Measurements from ENCODE around the gene CTSE. TPM values are rescaled to one million over a fixed set of nuclear protein-coding genes. Genes with fewer than 3 reads are reported as not detected.

Gene CTSE
- total RNA-seq, 2 donors from 2014 or later, result not detected

- TF ChIP-seq POLR2AphosphoS5 (IDR thresholded peaks at IDR 0.05), result no peak
- no peak for TF ChIP-seq POLR2A (IDR thresholded peaks at IDR 0.05)
- no peak for TF ChIP-seq CTCF (IDR thresholded peaks at IDR 0.05)
- no peaks in the 10 kb centered on the region for H3K36me3 ChIP-seq
- H3K4me3 ChIP-seq, result no peak overlapping the region
- H3K27me3 ChIP-seq (replicated peaks; ENCODE audit: insufficient read depth), result no peaks in the 10 kb centered on the region
- H3K27ac ChIP-seq, result no peak overlapping the region
- H3K9me3 ChIP-seq, result no peaks in the 10 kb centered on the region
- no peak for DNase-seq (ENCODE audit: low spot score)
- H3K4me1 ChIP-seq (replicated peaks), result no peaks in the 10 kb centered on the region
- intact Hi-C loops (cut with DNase I), result no loop called here
- 96% methylated on average over 8 of the region's 8 CpGs for WGBS
Observed at GRCh38 chr1:205973377-205974232, 50.1 kb downstream of the CTSE start.

- no peaks in the 10 kb centered on the region for H3K9me3 ChIP-seq
- no peaks in the 10 kb centered on the region for H3K4me1 ChIP-seq (replicated peaks)
- no peak overlapping the region for H3K4me3 ChIP-seq
- WGBS, result 81% methylated on average over 11 of the region's 11 CpGs
- DNase-seq (ENCODE audit: low spot score), result no peak
- H3K36me3 ChIP-seq, result no peaks in the 10 kb centered on the region
- H3K27me3 ChIP-seq (replicated peaks; ENCODE audit: insufficient read depth), result no peaks in the 10 kb centered on the region
- no peak for TF ChIP-seq CTCF (IDR thresholded peaks at IDR 0.05)
- TF ChIP-seq POLR2AphosphoS5 (IDR thresholded peaks at IDR 0.05), result no peak
- TF ChIP-seq POLR2A (IDR thresholded peaks at IDR 0.05), result no peak
- no peak overlapping the region for H3K27ac ChIP-seq
- intact Hi-C loops (cut with DNase I), result no loop called here
Observed at GRCh38 chr1:205972491-205973168, 51.1 kb downstream of the CTSE start.

DNA sequence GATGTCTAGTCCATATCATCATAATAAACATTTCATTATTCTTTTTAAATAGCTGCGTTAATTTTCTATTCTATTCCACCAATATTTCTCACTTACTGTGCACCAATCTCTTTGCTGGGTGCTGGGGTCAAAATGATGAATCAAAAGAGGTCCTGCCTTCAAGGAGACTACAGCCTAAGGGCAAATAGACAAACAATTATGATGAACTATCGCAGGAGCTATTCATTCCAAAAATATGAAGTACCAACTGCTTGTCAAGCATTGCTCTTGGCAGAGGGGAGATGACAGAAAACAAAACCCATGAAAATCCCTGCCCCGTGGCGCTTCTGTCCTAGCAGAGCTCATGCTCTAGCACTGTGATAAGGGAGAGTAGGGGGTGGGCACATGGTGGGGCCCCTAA lies 51.6 kb downstream of the CTSE start:
- TF ChIP-seq POLR2AphosphoS5 (IDR thresholded peaks at IDR 0.05) (no peak), POLR2A (IDR thresholded peaks at IDR 0.05) (no peak), CTCF (IDR thresholded peaks at IDR 0.05) (no peak)
- intact Hi-C loops (cut with DNase I), result no loop called here
- DNase-seq (ENCODE audit: low spot score), result no peak
- Histone ChIP-seq H3K4me1 (replicated peaks) (no peaks in the 10 kb centered on the region), H3K27ac (no peak overlapping the region), H3K4me3 (no peak overlapping the region), H3K36me3 (no peaks in the 10 kb centered on the region), H3K9me3 (no peaks in the 10 kb centered on the region), H3K27me3 (replicated peaks; ENCODE audit: insufficient read depth) (no peaks in the 10 kb centered on the region)
- WGBS, result 76% methylated on average over 4 of the region's 4 CpGs

DNA sequence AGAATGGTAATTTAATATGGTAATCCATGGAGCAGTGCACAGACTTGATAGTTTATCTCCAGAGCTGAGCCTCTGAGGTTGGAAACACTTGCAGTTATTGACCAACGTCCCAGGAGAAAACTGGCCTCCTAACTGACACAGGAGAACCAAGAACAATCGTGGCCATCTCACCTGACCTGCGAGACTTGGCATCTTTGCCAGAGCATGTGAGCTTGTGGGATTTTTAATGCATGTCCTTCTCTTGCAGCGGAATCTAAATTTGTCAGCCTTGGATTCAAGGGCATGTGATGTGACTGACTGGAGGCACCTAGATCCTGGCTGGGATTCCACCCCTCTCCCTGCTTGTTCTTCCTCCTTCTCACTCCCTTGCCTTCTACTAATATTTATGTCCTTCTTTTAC lies 52.6 kb downstream of the CTSE start:
- 86% methylated on average over 4 of the region's 4 CpGs for WGBS
- Histone ChIP-seq H3K4me3 (no peak overlapping the region), H3K4me1 (replicated peaks) (no peaks in the 10 kb centered on the region), H3K9me3 (no peaks in the 10 kb centered on the region), H3K27ac (no peak overlapping the region), H3K36me3 (no peaks in the 10 kb centered on the region), H3K27me3 (replicated peaks; ENCODE audit: insufficient read depth) (no peaks in the 10 kb centered on the region)
- intact Hi-C loops (cut with DNase I), result no loop called here
- TF ChIP-seq CTCF (IDR thresholded peaks at IDR 0.05) (no peak), POLR2A (IDR thresholded peaks at IDR 0.05) (no peak), POLR2AphosphoS5 (IDR thresholded peaks at IDR 0.05) (no peak)
- no peak for DNase-seq (ENCODE audit: low spot score)

Measured in prostate gland (tissue), 2 donors.